Spinal cord (tissue), 10 donors: ENCODE measurements around the gene FNIP2. TPM values are rescaled to one million over a fixed set of nuclear protein-coding genes. Genes with fewer than 3 reads are reported as not detected.

Experiments
- DNase-seq, 6 donors: peaks; one replicate each; pipeline versions ENCODE4 v3.0.0 to v3.0.0-alpha.2; 2013 to 2015; ENCODE audit warnings: low spot score in 6 of 6, low read depth in 4 of 6
- H3K27ac ChIP-seq: one replicate; pipeline ENCODE4 v1.5.1; 2013; ENCODE audit warnings: low read depth, low read length, control low read depth
- H3K27me3 ChIP-seq: one replicate; pipeline ENCODE4 v1.6.1; 2013; ENCODE audit warnings: low read length; ENCODE audit not compliant: control insufficient read depth, insufficient read depth
- H3K36me3 ChIP-seq: one replicate; pipeline ENCODE4 v1.6.1; 2013; ENCODE audit warnings: low read length; ENCODE audit not compliant: control insufficient read depth, insufficient read depth
- H3K4me1 ChIP-seq: one replicate; pipeline ENCODE4 v1.6.1; 2013; ENCODE audit warnings: low read length; ENCODE audit not compliant: control insufficient read depth, insufficient read depth
- H3K4me3 ChIP-seq: one replicate; pipeline ENCODE4 v1.5.1; 2013; ENCODE audit warnings: low read depth, low read length, control low read depth
- H3K9me3 ChIP-seq: one replicate; pipeline ENCODE4 v1.6.1; 2013; ENCODE audit warnings: low read length; ENCODE audit not compliant: control insufficient read depth, insufficient read depth
- WGBS: methylation state at CpG from one replicate; pipeline ENCODE4 v1.1.5; 2013; ENCODE audit warnings: missing lambda C conversion rate; ENCODE audit not compliant: insufficient coverage; 5-methylcytosine and 5-hydroxymethylcytosine counted together
- polyA plus RNA-seq, 2 donors: library from polyadenylated mRNA; unstranded; fragments of 120-200 nt; gene quantifications; one replicate each; pipeline ENCODE4 v1.2.1, GENCODE V29; 2013; ENCODE audit not compliant: insufficient read length in 2 of 2
- total RNA-seq, 2 donors: library from RNA; depleted of rRNA in 1 of 2; stranded (reverse); fragments of 120-200 nt in 1 of 2; fragments of >200 nt in 1 of 2; gene quantifications; one replicate each; pipeline versions ENCODE4 v1.2.3 to v1.2.4, GENCODE V29; 2013 to 2014
- donor health status: healthy.

FNIP2 gene
- total and polyA plus RNA-seq, 4 donors: 19.4 to 59.2 (median 28.7) TPM

GRCh38 chr4:158776106-158776505 is 7.3 kb downstream of the FNIP2 start:
- Histone ChIP-seq H3K36me3 (no peaks in the 10 kb centered on the region), H3K9me3 (no peaks in the 10 kb centered on the region), H3K27me3 (no peaks in the 10 kb centered on the region), H3K4me3 (no peak overlapping the region), H3K27ac (no peak overlapping the region), H3K4me1 (no peaks in the 10 kb centered on the region)
- no CpG with 5 or more reads among the region's 1 CpG for WGBS
- no peak for DNase-seq

- no peaks in the 10 kb centered on the region for H3K36me3 ChIP-seq
- DNase-seq: no peak
These were observed 8.8 kb downstream of the FNIP2 start for GRCh38 chr4:158777423-158778155.

GRCh38 chr4:158778156-158778711 is 9.4 kb downstream of the FNIP2 start:
- Histone ChIP-seq H3K4me3 (no peak overlapping the region), H3K36me3 (no peaks in the 10 kb centered on the region), H3K9me3 (no peaks in the 10 kb centered on the region), H3K27me3 (no peaks in the 10 kb centered on the region), H3K4me1 (no peaks in the 10 kb centered on the region), H3K27ac (no peak overlapping the region)
- WGBS: no CpG with 5 or more reads among the region's 2 CpGs
- no peak for DNase-seq

More at GRCh38 chr4:158777423-158778155, 8.8 kb downstream of the FNIP2 start:
- no peak overlapping the region for H3K27ac ChIP-seq
- no peak overlapping the region for H3K4me3 ChIP-seq
- 100% methylated on average over 3 of the region's 6 CpGs for WGBS
- no peaks in the 10 kb centered on the region for H3K27me3 ChIP-seq
- H3K9me3 ChIP-seq: no peaks in the 10 kb centered on the region
- H3K4me1 ChIP-seq: no peaks in the 10 kb centered on the region

GRCh38 chr4:158778712-158779111 is 9.9 kb downstream of the FNIP2 start:
- Histone ChIP-seq H3K4me1 (no peaks in the 10 kb centered on the region), H3K4me3 (no peak overlapping the region), H3K27me3 (no peaks in the 10 kb centered on the region), H3K36me3 (no peaks in the 10 kb centered on the region), H3K27ac (no peak overlapping the region), H3K9me3 (no peaks in the 10 kb centered on the region)
- DNase-seq: no peak
- WGBS: 96% methylated on average over 4 of the region's 4 CpGs

GRCh38 chr4:158781963-158782362 is 13.1 kb downstream of the FNIP2 start:
- Histone ChIP-seq H3K4me1 (no peaks in the 10 kb centered on the region), H3K4me3 (no peak overlapping the region), H3K27ac (no peak overlapping the region), H3K9me3 (no peaks in the 10 kb centered on the region), H3K27me3 (no peaks in the 10 kb centered on the region), H3K36me3 (no peaks in the 10 kb centered on the region)
- DNase-seq: no peak
- WGBS: no CpG with 5 or more reads among the region's 1 CpG

DNA sequence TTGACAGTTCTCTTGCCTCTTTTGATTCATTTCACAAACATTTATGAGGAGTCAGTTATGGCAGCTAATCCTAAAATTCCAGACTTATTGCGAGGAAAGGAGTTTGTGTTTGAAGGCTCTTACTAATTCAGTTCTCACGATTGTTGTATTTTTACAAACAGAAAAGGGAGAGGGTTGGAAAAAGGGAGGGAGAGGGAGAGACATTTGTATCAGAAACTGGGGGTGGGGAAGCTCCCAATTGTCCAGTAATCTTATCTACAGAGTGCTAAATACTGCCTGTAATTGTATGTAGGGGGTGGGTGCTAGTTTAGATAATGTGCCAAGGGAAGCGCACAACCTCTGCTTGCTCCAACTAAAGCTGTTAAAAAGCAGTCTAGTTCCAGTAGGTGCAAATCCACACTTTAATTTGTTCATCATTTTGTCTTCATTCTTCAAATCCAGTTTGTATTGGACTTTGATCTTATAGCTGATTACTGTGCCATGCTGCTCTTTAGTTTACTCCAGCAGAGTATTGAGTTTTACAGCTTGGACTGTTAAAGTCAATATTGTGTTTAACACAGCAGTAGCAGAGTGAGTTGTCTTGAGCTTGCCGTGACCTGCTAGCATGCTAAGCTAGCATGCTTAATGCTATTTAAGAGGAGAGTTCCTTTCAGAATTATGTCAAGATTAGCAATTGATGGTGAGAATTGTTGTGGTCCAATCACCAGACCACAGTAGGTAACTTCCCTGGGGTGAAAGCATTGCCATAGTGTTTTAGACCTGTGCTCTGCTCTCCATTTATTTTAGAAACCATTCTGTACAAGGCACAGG is 13.9 kb downstream of the FNIP2 start:
- WGBS: 19% methylated on average over 2 of the region's 4 CpGs
- Histone ChIP-seq H3K4me1 (no peaks in the 10 kb centered on the region), H3K27ac (no peak overlapping the region), H3K9me3 (no peaks in the 10 kb centered on the region), H3K27me3 (no peaks in the 10 kb centered on the region), H3K36me3 (no peaks in the 10 kb centered on the region), H3K4me3 (no peak overlapping the region)
- DNase-seq: no peak

DNA sequence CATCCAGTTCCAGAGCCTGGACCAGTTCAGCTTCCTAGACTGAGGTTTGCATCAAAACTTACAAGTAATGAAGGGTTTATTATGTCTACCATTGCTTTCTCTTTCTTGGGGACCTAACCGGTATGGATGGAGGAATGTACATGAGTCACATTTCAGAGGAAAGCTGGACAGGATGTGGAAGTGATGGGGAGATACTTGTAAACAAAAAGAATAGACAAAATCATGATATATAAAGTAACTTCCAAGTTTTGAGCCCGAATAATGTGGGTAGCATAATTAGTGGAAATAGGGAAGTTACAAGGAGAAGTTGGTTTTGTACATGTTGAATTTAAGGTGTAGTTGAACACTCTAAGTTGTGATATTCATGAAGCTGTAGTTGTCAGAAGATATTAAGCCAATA is 15.0 kb downstream of the FNIP2 start:
- H3K27ac ChIP-seq: no peak overlapping the region
- no peaks in the 10 kb centered on the region for H3K36me3 ChIP-seq
- no peaks in the 10 kb centered on the region for H3K27me3 ChIP-seq
- no peaks in the 10 kb centered on the region for H3K9me3 ChIP-seq
- H3K4me3 ChIP-seq: no peak overlapping the region
- no peaks in the 10 kb centered on the region for H3K4me1 ChIP-seq
- no CpG with 5 or more reads among the region's 2 CpGs for WGBS
- no peak for DNase-seq

- no peak overlapping the region for H3K4me3 ChIP-seq
- H3K9me3 ChIP-seq: no peaks in the 10 kb centered on the region
- H3K4me1 ChIP-seq: no peaks in the 10 kb centered on the region
- peak overlapping the region; percentile 25 for H3K27ac ChIP-seq
- no peaks in the 10 kb centered on the region for H3K36me3 ChIP-seq
- WGBS: no CpG with 5 or more reads among the region's 1 CpG
- no peak for DNase-seq
- H3K27me3 ChIP-seq: no peaks in the 10 kb centered on the region
These were observed 16.9 kb downstream of the FNIP2 start for GRCh38 chr4:158785718-158786117.

DNA sequence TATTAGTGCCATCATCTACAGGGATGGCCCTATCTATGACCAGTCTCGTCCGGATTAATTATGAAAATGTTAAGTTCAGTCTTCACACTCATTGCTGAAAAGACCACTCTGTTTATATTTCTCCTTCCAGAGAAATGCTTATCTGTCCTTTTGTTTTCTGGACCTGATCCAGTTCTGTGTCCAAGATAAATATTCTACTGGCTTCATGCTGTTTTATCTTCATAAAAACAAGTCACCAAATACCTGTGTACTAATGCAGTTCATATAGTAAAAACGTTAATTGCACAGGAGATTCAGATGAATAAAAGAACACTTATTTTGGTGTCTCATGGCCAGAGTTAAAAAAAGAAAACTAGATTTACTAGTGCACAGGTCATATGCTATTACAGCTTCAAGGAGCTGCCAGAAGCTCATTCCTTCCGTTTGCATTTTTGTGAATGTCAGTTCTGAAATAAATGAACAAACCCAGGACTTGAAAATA is 17.3 kb downstream of the FNIP2 start:
- Histone ChIP-seq H3K27me3 (no peaks in the 10 kb centered on the region), H3K36me3 (no peaks in the 10 kb centered on the region), H3K4me3 (no peak overlapping the region), H3K9me3 (no peaks in the 10 kb centered on the region), H3K4me1 (no peaks in the 10 kb centered on the region), H3K27ac (peak overlapping the region; percentile 25)
- peak in 1 of 6 donors; percentile 46 for DNase-seq
- no CpG with 5 or more reads among the region's 4 CpGs for WGBS
